Lower leg skin (tissue), 4 donors: Measurements from ENCODE around the gene MAP4K3. TPM values are rescaled to one million over a fixed set of nuclear protein-coding genes. Genes with fewer than 3 reads are reported as not detected.
"Not testable (repeated sequence)": the region's sequence is repeated elsewhere in the genome, so short reads cannot be mapped to it uniquely, and the experiment has no call there.

Source experiments
- DNase-seq, 2 donors: peaks; one replicate each; pipeline ENCODE4 v3.0.0-alpha.2; 2019; ENCODE audit warnings: low spot score in 2 of 2
- H3K4me3 ChIP-seq: fragments of 200-600 bp; sonication (generic); 2 replicates; pipeline ENCODE4 v1.5.1; 2017; ENCODE audit warnings: mild to moderate bottlenecking, low read depth; ENCODE audit not compliant: poor library complexity, severe bottlenecking
- POLR2A ChIP-seq, 2 donors: fragments of 450-650 bp; IDR thresholded peaks; one replicate each; pipeline ENCODE4 v1.6.1; 2016 to 2017; ENCODE audit warnings: antibody characterized with exemption in 2 of 2, mild to moderate bottlenecking in 1 of 2, moderate library complexity in 1 of 2
- WGBS, 2 donors: methylation state at CpG; one replicate each; pipeline ENCODE4 v1.1.5; 2018; 5-methylcytosine and 5-hydroxymethylcytosine counted together
- intact Hi-C: fragments of 100-400 bp; cut with DNase I; formaldehyde crosslinking; loops from one replicate; pipeline ENCODE4 v1.15.0; 2023; ENCODE audit warnings: low total_unique reads
- total RNA-seq, 4 donors: library from RNA; depleted of rRNA; stranded (reverse); fragments of >200 nt; gene quantifications; one replicate each; pipeline ENCODE4 v1.1.0, GENCODE V29; 2016
- TF ChIP-seq, protein P1 (sequence below), 3 donors: fragments of 450-650 bp; IDR thresholded peaks; one replicate each; pipeline ENCODE4 v1.5.1; 2016; ENCODE audit warnings: antibody characterized with exemption in 3 of 3, mild to moderate bottlenecking in 3 of 3, moderate library complexity in 2 of 3

The MAP4K3 gene
- total RNA-seq, 4 donors from 2014 or later, result 43.1 to 68.8 (median 45.6) TPM

DNA sequence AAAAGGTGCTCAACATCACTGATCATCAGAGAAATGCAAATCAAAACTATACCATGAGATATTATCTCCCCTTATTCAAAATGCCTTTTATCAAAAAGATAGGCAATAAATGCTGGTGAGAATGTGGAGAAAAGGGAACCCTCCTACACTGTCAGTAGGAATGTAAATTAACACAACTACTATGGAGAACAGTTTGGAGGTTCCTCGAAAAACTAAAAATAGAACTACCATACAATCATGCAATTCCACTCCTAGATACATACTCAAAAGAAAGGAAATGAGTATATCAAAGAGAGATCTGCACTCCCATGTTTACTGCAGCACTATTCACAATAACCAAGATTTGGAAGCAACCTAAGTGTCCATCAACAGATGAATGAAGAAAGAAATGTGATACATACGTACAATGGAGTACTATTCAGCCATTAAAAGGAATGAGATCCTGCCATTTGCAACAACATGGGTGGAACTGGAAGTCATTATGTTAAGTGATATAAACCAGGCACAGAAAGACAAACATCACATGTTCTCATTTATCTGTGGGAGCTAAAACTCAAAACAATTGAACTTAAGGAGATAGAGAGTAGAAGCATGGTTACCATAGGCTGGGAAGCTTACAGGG is 63.8 kb downstream of the MAP4K3 start:
- no peak for DNase-seq
- no peak overlapping the region for H3K4me3 ChIP-seq
- intact Hi-C loops, result no loop called here
- WGBS, 2 donors, result 47 to 74% methylated on average over 2 of the region's 2 CpGs
- TF ChIP-seq POLR2A (IDR thresholded peaks at IDR 0.05), result no peak
- TF ChIP-seq, protein P1, sequence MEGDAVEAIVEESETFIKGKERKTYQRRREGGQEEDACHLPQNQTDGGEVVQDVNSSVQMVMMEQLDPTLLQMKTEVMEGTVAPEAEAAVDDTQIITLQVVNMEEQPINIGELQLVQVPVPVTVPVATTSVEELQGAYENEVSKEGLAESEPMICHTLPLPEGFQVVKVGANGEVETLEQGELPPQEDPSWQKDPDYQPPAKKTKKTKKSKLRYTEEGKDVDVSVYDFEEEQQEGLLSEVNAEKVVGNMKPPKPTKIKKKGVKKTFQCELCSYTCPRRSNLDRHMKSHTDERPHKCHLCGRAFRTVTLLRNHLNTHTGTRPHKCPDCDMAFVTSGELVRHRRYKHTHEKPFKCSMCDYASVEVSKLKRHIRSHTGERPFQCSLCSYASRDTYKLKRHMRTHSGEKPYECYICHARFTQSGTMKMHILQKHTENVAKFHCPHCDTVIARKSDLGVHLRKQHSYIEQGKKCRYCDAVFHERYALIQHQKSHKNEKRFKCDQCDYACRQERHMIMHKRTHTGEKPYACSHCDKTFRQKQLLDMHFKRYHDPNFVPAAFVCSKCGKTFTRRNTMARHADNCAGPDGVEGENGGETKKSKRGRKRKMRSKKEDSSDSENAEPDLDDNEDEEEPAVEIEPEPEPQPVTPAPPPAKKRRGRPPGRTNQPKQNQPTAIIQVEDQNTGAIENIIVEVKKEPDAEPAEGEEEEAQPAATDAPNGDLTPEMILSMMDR (IDR thresholded peaks at IDR 0.05), result no peak

DNA sequence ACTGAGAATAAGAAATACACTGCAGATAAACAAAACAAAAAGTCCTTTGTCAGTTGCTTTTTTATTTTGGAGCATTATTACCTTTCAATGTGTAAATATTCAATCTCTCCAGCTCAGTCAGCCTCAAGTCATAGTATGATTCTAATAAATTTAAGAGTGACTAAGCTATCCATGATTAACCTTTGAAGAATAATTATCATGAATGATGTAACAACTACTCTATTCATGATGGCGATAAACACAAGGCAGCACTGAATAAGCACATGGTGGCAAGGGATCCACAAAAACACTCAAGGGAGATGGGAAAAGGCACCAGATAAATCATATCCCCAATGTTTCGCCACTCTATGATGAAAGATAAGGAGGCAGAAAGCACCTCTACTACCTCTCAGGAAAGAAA is 67.0 kb downstream of the MAP4K3 start:
- 87 to 89% methylated on average over 2 of the region's 2 CpGs for WGBS, 2 donors
- no peak overlapping the region for H3K4me3 ChIP-seq
- intact Hi-C loops, result no loop called here
- TF ChIP-seq, protein P1 (IDR thresholded peaks at IDR 0.05), result no peak
- no peak for TF ChIP-seq POLR2A (IDR thresholded peaks at IDR 0.05)
- DNase-seq, result no peak

DNA sequence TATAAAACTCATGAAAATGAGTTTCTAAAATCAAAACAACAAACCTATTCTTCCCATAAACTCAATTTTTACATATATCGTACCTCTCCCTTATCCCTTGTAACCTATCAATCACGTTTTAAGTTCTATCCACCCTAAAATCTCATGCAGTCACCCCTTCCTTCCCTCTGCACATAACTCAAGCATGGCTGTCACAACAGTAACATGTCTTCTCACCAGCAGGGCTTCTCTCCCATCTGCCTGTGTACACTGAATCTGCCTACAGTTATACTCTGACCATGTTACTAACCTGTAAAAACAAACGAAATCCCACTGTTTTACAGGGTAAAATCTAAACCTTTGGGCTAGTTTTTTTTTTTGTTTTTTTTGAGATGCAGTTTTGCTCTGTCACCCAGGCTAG is 68.2 kb downstream of the MAP4K3 start:
- intact Hi-C loops, result no loop called here
- no peak overlapping the region for H3K4me3 ChIP-seq
- TF ChIP-seq, protein P1 (IDR thresholded peaks at IDR 0.05), result no peak
- TF ChIP-seq POLR2A (IDR thresholded peaks at IDR 0.05), result no peak
- WGBS, 2 donors, result 76% methylated on average over 3 of the region's 3 CpGs
- DNase-seq, result no peak

GRCh38 chr2:39368376-39368775 is 68.7 kb downstream of the MAP4K3 start:
- TF ChIP-seq POLR2A (IDR thresholded peaks at IDR 0.05), result no peak
- TF ChIP-seq, protein P1 (IDR thresholded peaks at IDR 0.05), result no peak
- WGBS, 2 donors, result 65 to 68% methylated on average over 3 of the region's 3 CpGs
- DNase-seq, result no peak
- H3K4me3 ChIP-seq, result no peak overlapping the region
- intact Hi-C loops, result no loop called here

GRCh38 chr2:39362595-39362994 is 74.5 kb downstream of the MAP4K3 start:
- WGBS, 2 donors, result 92 to 97% methylated on average over 4 of the region's 4 CpGs
- no peak overlapping the region for H3K4me3 ChIP-seq
- intact Hi-C loops, result no loop called here
- no peak for TF ChIP-seq POLR2A (IDR thresholded peaks at IDR 0.05)
- TF ChIP-seq, protein P1 (IDR thresholded peaks at IDR 0.05), result no peak
- DNase-seq, result no peak

- no peak for TF ChIP-seq POLR2A (IDR thresholded peaks at IDR 0.05)
- TF ChIP-seq, protein P1 (IDR thresholded peaks at IDR 0.05), result no peak
- no peak for DNase-seq
- no peak overlapping the region for H3K4me3 ChIP-seq
- intact Hi-C loops, result no loop called here
Measured at GRCh38 chr2:39361511-39361910, 75.6 kb downstream of the MAP4K3 start.

DNA sequence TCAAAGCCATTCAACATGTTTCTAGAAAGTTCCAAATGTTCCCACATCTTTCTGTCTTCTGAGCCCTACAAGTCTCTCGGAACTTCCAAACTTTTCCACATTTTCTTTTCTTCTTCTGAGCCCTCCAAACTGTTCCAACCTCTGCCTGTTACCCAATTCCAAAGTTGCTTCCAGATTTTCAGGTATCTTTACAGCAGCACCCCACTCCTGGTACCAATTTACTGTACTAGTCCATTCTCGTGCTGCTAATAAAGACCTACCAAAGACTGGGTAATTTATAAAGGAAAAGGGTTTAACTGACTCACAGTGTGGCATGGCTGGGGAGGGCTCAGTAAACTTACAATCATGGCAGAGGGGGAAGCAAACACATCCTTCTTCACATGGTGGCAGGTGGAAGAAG is 76.7 kb downstream of the MAP4K3 start:
- 94 to 98% methylated on average over 2 of the region's 2 CpGs for WGBS, 2 donors
- H3K4me3 ChIP-seq, DNase-seq, intact Hi-C loops: not testable (repeated sequence)
